Caco-2 (cell line): ENCODE results near the gene ARL4A. TPM values are rescaled to one million over a fixed set of nuclear protein-coding genes. Genes with fewer than 3 reads are reported as not detected.
"Not testable (repeated sequence)": the region's sequence is repeated elsewhere in the genome, so short reads cannot be mapped to it uniquely, and the experiment has no call there.

Experiments used
- BruUV-seq: library from RNA; stranded (reverse); fragments of 400-500 nt; replicated peaks from 2 replicates; lab custom pipeline; 2021; lab: Mats Ljungman, UMichigan
- CTCF ChIA-PET: fragments of 300-600 bp; sonication (Branson Sonifier 250); formaldehyde crosslinking; loops from one replicate; lab custom pipeline; 2022; ENCODE audit warnings: antibody characterized with exemption; lab: Charles Lee
- POLR2A ChIA-PET: fragments of 300-600 bp; sonication (Branson Sonifier 250); formaldehyde crosslinking; loops from one replicate; lab custom pipeline; 2022; ENCODE audit warnings: antibody characterized with exemption; lab: Charles Lee
- DNase-seq, 2 experiments: peaks; one replicate each; pipeline versions ENCODE4 v3.0.0 to v3.0.0-alpha.2; 2020 to 2022
- H3K27me3 ChIP-seq: replicated peaks from 2 replicates; pipeline ENCODE4 v1.6.0; 2011; ENCODE audit warnings: low read length; ENCODE audit not compliant: control insufficient read depth, insufficient read depth
- H3K36me3 ChIP-seq: 2 replicates; pipeline ENCODE4 v1.5.1; 2011; ENCODE audit warnings: low read length; ENCODE audit not compliant: control insufficient read depth, insufficient read depth
- H3K4me1 ChIP-seq: fragments of 250-450 bp; sonication (Bioruptor Pico); 2 replicates; pipeline ENCODE4 v1.5.1; 2020; ENCODE audit warnings: mild to moderate bottlenecking
- H3K4me3 ChIP-seq: 2 replicates; pipeline ENCODE4 v1.5.1; 2011; ENCODE audit warnings: low read depth, mild to moderate bottlenecking, control low read depth, low read length
- H3K9me3 ChIP-seq: fragments of 250-450 bp; sonication (Bioruptor Pico); 2 replicates; pipeline ENCODE4 v1.5.1; 2020; ENCODE audit warnings: mild to moderate bottlenecking, moderate library complexity
- H3K27ac Mint-ChIP-seq: one replicate; pipeline ENCODE4 v1.8.0; 2022; ENCODE audit warnings: mixed read lengths; ENCODE audit not compliant: unreplicated experiment
- H3K27me3 Mint-ChIP-seq: one replicate; pipeline ENCODE4 v1.8.0; 2022; ENCODE audit warnings: mixed read lengths; ENCODE audit not compliant: insufficient read depth, unreplicated experiment
- H3K36me3 Mint-ChIP-seq: one replicate; pipeline ENCODE4 v1.8.0; 2022; ENCODE audit warnings: mild to moderate bottlenecking, mixed read lengths; ENCODE audit not compliant: insufficient read depth, unreplicated experiment
- H3K4me1 Mint-ChIP-seq: one replicate; pipeline ENCODE4 v1.8.0; 2022; ENCODE audit warnings: low read depth, mixed read lengths; ENCODE audit not compliant: unreplicated experiment
- H3K4me3 Mint-ChIP-seq: one replicate; pipeline ENCODE4 v1.8.0; 2022; ENCODE audit warnings: mild to moderate bottlenecking, moderate library complexity, mixed read lengths; ENCODE audit not compliant: unreplicated experiment
- H3K9me3 Mint-ChIP-seq: one replicate; pipeline ENCODE4 v1.8.0; 2022; ENCODE audit warnings: mixed read lengths; ENCODE audit not compliant: unreplicated experiment
- intact Hi-C: fragments of 100-400 bp; cut with micrococcal nuclease; formaldehyde crosslinking; loops from one replicate; pipeline ENCODE4 v1.10.0; 2022; ENCODE audit not compliant: unreplicated experiment
- total RNA-seq: library from RNA; stranded (reverse); gene quantifications from 2 replicates; pipeline ENCODE4 v1.2.3, GENCODE V29; 2022
- TF ChIP-seq, protein P1 (sequence below), 2 experiments: fragments of 200-600 bp in 1 of 2; IDR thresholded peaks; 1 replicate in 1 of 2; 2 replicates in 1 of 2; pipeline versions ENCODE4 v1.5.1 to v1.8.0; 2011 to 2022; ENCODE audit warnings: antibody characterized with exemption in 1 of 2, control low read depth in 1 of 2, inconsistent platforms in 1 of 2, low read depth in 1 of 2, low read length in 1 of 2, mild to moderate bottlenecking in 1 of 2, moderate library complexity in 1 of 2; ENCODE audit not compliant: insufficient read depth in 1 of 2, severe bottlenecking in 1 of 2, unreplicated experiment in 1 of 2

Gene ARL4A
- total RNA-seq, 1 experiment from 2014 or later = 40.6 TPM

DNA sequence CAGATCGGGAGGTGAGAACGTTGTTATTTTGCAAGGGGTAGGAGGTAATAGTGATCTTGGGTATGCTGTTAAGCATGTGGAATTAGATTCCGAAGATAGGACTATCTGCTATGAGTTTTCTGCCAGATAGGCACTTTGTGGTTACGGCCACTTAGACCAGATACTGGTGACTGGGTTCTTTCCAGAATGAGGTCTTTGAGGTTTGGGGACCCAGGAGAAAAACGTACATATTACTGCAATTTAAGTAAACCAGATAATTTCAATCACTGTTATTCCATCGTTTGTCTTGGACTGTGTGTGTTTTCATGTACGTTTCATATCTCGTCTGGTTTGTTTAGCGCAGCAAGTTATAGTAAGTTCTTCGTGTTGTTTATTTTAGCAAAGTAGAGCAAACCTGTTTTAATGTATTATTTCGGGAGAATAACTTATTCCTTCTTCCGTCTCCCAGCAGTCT lies 312 bp downstream of the ARL4A start:
- Histone ChIP-seq H3K36me3 (no peaks in the 10 kb centered on the region), H3K4me3 (peak overlapping the region; percentile 83), H3K4me1 (peaks cover 5% of the 10 kb centered on the region; the same call in 1 of the 2 replicates), H3K27me3 (no peaks in the 10 kb centered on the region), H3K9me3 (no peaks in the 10 kb centered on the region)
- Mint-ChIP-seq H3K36me3 (peaks cover 32% of the 10 kb centered on the region), H3K27me3 (no peaks in the 10 kb centered on the region), H3K27ac (peak overlapping the region; percentile 89), H3K9me3 (no peaks in the 10 kb centered on the region), H3K4me3 (peak overlapping the region; percentile 93), H3K4me1 (peaks cover 13% of the 10 kb centered on the region)
- ChIA-PET POLR2A (interaction anchor here (0.6 to 2.1 kb wide), 8 partner anchors 13 to 651 kb away, joined by 3 to 13 read pairs (median 6); no protein-coding TSS in a partner anchor), CTCF (interaction anchor here (0.8 to 2.4 kb wide), 13 partner anchors 8 to 549 kb away, joined by 3 to 31 read pairs (median 5); no protein-coding TSS in a partner anchor)
- no TSS peak for BruUV-seq
- no peak for DNase-seq
- TF ChIP-seq, protein P1, sequence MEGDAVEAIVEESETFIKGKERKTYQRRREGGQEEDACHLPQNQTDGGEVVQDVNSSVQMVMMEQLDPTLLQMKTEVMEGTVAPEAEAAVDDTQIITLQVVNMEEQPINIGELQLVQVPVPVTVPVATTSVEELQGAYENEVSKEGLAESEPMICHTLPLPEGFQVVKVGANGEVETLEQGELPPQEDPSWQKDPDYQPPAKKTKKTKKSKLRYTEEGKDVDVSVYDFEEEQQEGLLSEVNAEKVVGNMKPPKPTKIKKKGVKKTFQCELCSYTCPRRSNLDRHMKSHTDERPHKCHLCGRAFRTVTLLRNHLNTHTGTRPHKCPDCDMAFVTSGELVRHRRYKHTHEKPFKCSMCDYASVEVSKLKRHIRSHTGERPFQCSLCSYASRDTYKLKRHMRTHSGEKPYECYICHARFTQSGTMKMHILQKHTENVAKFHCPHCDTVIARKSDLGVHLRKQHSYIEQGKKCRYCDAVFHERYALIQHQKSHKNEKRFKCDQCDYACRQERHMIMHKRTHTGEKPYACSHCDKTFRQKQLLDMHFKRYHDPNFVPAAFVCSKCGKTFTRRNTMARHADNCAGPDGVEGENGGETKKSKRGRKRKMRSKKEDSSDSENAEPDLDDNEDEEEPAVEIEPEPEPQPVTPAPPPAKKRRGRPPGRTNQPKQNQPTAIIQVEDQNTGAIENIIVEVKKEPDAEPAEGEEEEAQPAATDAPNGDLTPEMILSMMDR (IDR thresholded peaks at IDR 0.05; ENCODE audit: insufficient read depth in 1 of 2, low read depth in 1 of 2, low read length in 1 of 2, severe bottlenecking in 1 of 2, unreplicated experiment in 1 of 2) = no peak
- intact Hi-C loops = loop anchor here (1.0 to 10.0 kb wide), 11 partner anchors 50 to 837 kb away; no protein-coding TSS in a partner anchor

- intact Hi-C loops = loop anchor here (5.0 to 10.0 kb wide), 3 partner anchors 49 to 836 kb away; no protein-coding TSS in a partner anchor
- BruUV-seq, CTCF ChIA-PET, H3K27me3 Mint-ChIP-seq, H3K9me3 Mint-ChIP-seq, H3K27ac Mint-ChIP-seq, H3K27me3 ChIP-seq, H3K9me3 ChIP-seq, DNase-seq, POLR2A ChIA-PET, H3K36me3 ChIP-seq, H3K4me1 ChIP-seq: not testable (repeated sequence)
- Mint-ChIP-seq H3K36me3 (peaks cover 32% of the 10 kb centered on the region), H3K4me1 (peaks cover 12% of the 10 kb centered on the region), H3K4me3 (peak overlapping the region; percentile 93)
- H3K4me3 ChIP-seq = peak overlapping the region; percentile 26; the same call in 1 of the 2 replicates
These were observed 1.2 kb downstream of the ARL4A start for GRCh38 chr7:12688485-12689170.

DNA sequence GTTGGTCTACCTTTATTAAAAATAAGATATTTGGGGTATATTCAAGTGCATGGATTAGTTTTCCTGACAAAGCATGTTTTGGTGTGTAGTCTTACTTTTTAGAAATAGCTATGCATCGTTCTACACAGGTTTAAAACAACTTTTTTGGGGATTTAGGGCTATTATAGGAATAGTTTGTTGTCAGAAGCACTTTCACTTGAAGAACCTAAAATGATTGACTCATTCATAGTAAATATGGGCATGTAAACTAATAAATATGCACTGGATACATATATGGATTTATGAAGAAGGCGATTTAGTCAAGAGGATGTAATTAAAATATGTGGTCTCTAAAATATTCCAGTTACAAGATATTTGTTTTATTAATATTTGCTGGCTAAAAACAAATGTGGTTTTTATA lies 2.0 kb downstream of the ARL4A start:
- no TSS peak for BruUV-seq
- no peak for DNase-seq
- Histone ChIP-seq H3K36me3 (no peaks in the 10 kb centered on the region), H3K9me3 (no peaks in the 10 kb centered on the region), H3K27me3 (no peaks in the 10 kb centered on the region), H3K4me1 (peaks cover 5% of the 10 kb centered on the region; the same call in 1 of the 2 replicates), H3K4me3 (peak overlapping the region; percentile 26)
- Mint-ChIP-seq H3K36me3 (peaks cover 32% of the 10 kb centered on the region), H3K4me1 (peaks cover 7% of the 10 kb centered on the region), H3K4me3 (peak overlapping the region; percentile 93), H3K27me3 (no peaks in the 10 kb centered on the region), H3K9me3 (no peaks in the 10 kb centered on the region), H3K27ac (no peak overlapping the region)
- TF ChIP-seq, protein P1 (IDR thresholded peaks at IDR 0.05; ENCODE audit: insufficient read depth in 1 of 2, low read depth in 1 of 2, low read length in 1 of 2, severe bottlenecking in 1 of 2, unreplicated experiment in 1 of 2) = no peak
- CTCF ChIA-PET = interaction anchor here (1.2 kb wide), 1 partner anchor 574 kb away, joined by 3 read pairs; no protein-coding TSS in a partner anchor
- intact Hi-C loops = loop anchor here (5.0 to 10.0 kb wide), 3 partner anchors 48 to 835 kb away; no protein-coding TSS in a partner anchor
- POLR2A ChIA-PET = no interaction called here
